ENCODE results near the gene GALM. TPM values are rescaled to one million over a fixed set of nuclear protein-coding genes. Genes with fewer than 3 reads are reported as not detected.

The GALM gene
- total RNA-seq, 1 experiment from 2014 or later: 22.7 TPM

DNA sequence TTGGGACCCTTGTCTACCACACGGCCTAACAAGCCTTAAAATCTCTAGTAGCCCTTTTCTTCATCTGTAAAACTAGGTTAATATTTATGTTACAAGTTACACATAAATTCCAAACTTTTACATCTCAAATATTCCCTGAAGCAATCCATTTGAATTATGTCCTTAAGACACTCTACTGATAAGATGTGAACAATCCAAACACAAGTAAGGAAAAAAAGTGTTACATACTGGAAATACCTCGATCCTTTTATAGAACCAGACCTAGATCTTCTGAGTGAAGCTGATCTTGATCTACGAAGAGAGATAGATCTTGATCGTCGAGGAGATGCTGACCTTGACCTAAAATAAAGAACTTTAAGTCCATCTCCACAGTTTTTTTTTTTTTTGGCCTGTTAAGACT is 81.9 kb downstream of the GALM start:
- BruUV-seq (replicated peaks): no TSS peak
- Histone ChIP-seq H3F3A (ENCODE audit: low read length, unreplicated experiment) (peaks cover 12% of the 10 kb centered on the region), H3K36me3 (ENCODE audit: low read depth, low read length) (peaks cover 71% of the 10 kb centered on the region), H3K4me1 (ENCODE audit: insufficient read depth, low read length) (peaks cover 34% of the 10 kb centered on the region), H4K20me1 (ENCODE audit: low read length) (peaks cover 78% of the 10 kb centered on the region), H3K27me3 (ENCODE audit: low read length) (no peaks in the 10 kb centered on the region), H3K79me2 (ENCODE audit: low read length) (peaks cover 74% of the 10 kb centered on the region), H3K9me3 (ENCODE audit: low read length) (no peaks in the 10 kb centered on the region), H3K9me2 (replicated peaks; ENCODE audit: low read length) (no peaks in the 10 kb centered on the region), H3K27ac (ENCODE audit: low read length) (no peak overlapping the region), H3K4me3 (ENCODE audit: low read length) (peak overlapping the region; percentile 98), H3K9ac (ENCODE audit: low read length) (no peak overlapping the region), H3K4me2 (ENCODE audit: low read length) (peak overlapping the region; percentile 86), H2AFZ (ENCODE audit: low read length) (no peak overlapping the region)
- CTCF ChIA-PET: interaction anchor here (0.7 kb wide), 2 partner anchors 8 to 146 kb away, joined by 4 to 5 read pairs; no protein-coding TSS in a partner anchor
- POLR2A ChIA-PET (ENCODE audit: unreplicated experiment): interaction anchor here (0.6 kb wide), 2 partner anchors 523 to 1816 kb away, joined by 3 to 4 read pairs; no protein-coding TSS in a partner anchor
- ATAC-seq (no peak), DNase-seq (no peak)
- intact Hi-C loops (cut with micrococcal nuclease): no loop called here
- no peak for TF ChIP-seq EZH2 (IDR thresholded peaks at IDR 0.05; ENCODE audit: low read length, unreplicated experiment)
- TF ChIP-seq, protein P1, sequence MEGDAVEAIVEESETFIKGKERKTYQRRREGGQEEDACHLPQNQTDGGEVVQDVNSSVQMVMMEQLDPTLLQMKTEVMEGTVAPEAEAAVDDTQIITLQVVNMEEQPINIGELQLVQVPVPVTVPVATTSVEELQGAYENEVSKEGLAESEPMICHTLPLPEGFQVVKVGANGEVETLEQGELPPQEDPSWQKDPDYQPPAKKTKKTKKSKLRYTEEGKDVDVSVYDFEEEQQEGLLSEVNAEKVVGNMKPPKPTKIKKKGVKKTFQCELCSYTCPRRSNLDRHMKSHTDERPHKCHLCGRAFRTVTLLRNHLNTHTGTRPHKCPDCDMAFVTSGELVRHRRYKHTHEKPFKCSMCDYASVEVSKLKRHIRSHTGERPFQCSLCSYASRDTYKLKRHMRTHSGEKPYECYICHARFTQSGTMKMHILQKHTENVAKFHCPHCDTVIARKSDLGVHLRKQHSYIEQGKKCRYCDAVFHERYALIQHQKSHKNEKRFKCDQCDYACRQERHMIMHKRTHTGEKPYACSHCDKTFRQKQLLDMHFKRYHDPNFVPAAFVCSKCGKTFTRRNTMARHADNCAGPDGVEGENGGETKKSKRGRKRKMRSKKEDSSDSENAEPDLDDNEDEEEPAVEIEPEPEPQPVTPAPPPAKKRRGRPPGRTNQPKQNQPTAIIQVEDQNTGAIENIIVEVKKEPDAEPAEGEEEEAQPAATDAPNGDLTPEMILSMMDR (conservative IDR thresholded peaks at IDR 0.05; ENCODE audit: low read depth, low read length): no peak
- no peak for TF ChIP-seq EZH2phosphoT487 (IDR thresholded peaks at IDR 0.05; ENCODE audit: borderline replicate concordance, low read length)

DNA sequence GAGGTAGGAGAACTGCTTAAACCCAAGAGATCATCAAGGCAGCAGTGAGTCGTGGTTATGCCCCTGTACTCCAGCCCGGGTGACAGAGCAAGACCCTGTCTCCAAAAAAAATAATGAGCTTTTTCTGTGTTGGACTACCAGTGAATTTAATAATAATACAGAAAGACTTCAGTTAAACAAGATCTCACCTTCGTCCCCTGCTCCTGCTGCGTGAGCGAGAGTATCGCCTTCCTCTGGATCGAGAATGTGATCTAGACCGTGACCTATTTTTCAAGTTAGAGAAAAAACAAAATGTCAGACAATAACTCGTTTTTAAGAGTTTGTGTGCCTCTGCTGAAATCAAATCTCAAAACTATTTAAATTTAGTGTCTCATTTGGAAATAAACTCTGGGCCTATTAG is 82.5 kb downstream of the GALM start:
- DNase-seq (no peak), ATAC-seq (no peak)
- H3K9me2 ChIP-seq (replicated peaks; ENCODE audit: low read length): no peaks in the 10 kb centered on the region
- H3K4me3 ChIP-seq (ENCODE audit: low read length): peak overlapping the region; percentile 98
- peaks cover 72% of the 10 kb centered on the region for H4K20me1 ChIP-seq (ENCODE audit: low read length)
- peaks cover 74% of the 10 kb centered on the region for H3K79me2 ChIP-seq (ENCODE audit: low read length)
- peaks cover 34% of the 10 kb centered on the region for H3K4me1 ChIP-seq (ENCODE audit: insufficient read depth, low read length)
- no peak overlapping the region for H2AFZ ChIP-seq (ENCODE audit: low read length)
- no TSS peak for BruUV-seq (replicated peaks)
- H3K27ac ChIP-seq (ENCODE audit: low read length): no peak overlapping the region
- no peak for TF ChIP-seq EZH2 (IDR thresholded peaks at IDR 0.05; ENCODE audit: low read length, unreplicated experiment)
- TF ChIP-seq EZH2phosphoT487 (IDR thresholded peaks at IDR 0.05; ENCODE audit: borderline replicate concordance, low read length): no peak
- TF ChIP-seq, protein P1 (conservative IDR thresholded peaks at IDR 0.05; ENCODE audit: low read depth, low read length): no peak
- no peaks in the 10 kb centered on the region for H3K27me3 ChIP-seq (ENCODE audit: low read length)
- H3K4me2 ChIP-seq (ENCODE audit: low read length): peak overlapping the region; percentile 86
- intact Hi-C loops (cut with micrococcal nuclease): no loop called here
- CTCF ChIA-PET: interaction anchor here (0.7 kb wide), 1 partner anchor 146 kb away, joined by 5 read pairs; no protein-coding TSS in a partner anchor
- peaks cover 68% of the 10 kb centered on the region for H3K36me3 ChIP-seq (ENCODE audit: low read depth, low read length)
- H3K9ac ChIP-seq (ENCODE audit: low read length): no peak overlapping the region; the same call in 1 of the 2 replicates
- POLR2A ChIA-PET (ENCODE audit: unreplicated experiment): no interaction called here
- peaks cover 7% of the 10 kb centered on the region for H3F3A ChIP-seq (ENCODE audit: low read length, unreplicated experiment)
- H3K9me3 ChIP-seq (ENCODE audit: low read length): no peaks in the 10 kb centered on the region

DNA sequence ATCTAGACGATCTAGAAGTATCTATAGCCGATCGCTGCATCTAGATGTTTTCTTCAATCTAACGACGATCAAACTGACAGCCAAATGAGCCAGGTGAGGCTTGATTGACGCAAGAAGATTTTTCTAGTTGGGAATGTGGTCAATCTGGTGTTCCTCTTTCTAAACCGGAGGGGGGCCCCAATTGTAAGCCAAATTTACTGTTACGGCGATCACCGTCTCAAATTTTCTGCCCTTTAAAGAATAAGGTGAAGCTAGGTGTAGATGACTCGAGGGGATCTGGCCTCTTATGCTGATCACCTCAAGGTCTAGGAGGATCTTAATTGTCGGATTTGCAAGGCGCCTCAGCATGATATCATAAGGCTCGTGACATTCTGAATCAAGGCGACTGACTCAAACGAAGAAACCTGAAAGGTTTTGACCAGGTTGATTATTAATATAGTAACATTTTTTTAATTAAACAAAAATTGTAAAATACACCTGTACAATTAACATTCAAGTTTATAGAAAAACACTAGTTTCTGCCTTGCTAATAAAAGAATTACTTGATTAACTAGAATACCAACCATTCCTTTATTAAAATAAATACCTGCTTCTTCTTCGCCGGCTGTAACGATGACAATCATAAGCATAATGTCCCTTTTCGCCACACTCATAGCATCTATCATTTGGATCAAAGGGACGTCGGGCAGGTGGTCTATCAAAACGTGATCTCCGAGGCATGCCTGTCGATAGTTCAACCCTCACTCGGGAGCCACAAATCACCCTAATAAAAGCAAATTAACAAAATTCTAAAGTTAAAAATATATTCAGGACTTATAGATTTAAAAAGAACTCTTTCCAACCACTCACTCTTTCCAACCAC is 83.3 kb downstream of the GALM start:
- no TSS peak for BruUV-seq (replicated peaks)
- TF ChIP-seq EZH2 (IDR thresholded peaks at IDR 0.05; ENCODE audit: low read length, unreplicated experiment): no peak
- TF ChIP-seq, protein P1 (conservative IDR thresholded peaks at IDR 0.05; ENCODE audit: low read depth, low read length): no peak
- no peak for TF ChIP-seq EZH2phosphoT487 (IDR thresholded peaks at IDR 0.05; ENCODE audit: borderline replicate concordance, low read length)
- POLR2A ChIA-PET (ENCODE audit: unreplicated experiment): no interaction called here

More for the DNA sequence above, 83.3 kb downstream of the GALM start:
- no peak for ATAC-seq
- peaks cover 34% of the 10 kb centered on the region for H3K4me1 ChIP-seq (ENCODE audit: insufficient read depth, low read length)
- CTCF ChIA-PET: no interaction called here
- H3F3A ChIP-seq (ENCODE audit: low read length, unreplicated experiment): peaks cover under 1% of the 10 kb centered on the region
- intact Hi-C loops (cut with micrococcal nuclease): no loop called here
- DNase-seq: no peak
- H3K4me3 ChIP-seq (ENCODE audit: low read length): peak overlapping the region; percentile 98
- H3K27ac ChIP-seq (ENCODE audit: low read length): no peak overlapping the region
- H2AFZ ChIP-seq (ENCODE audit: low read length): no peak overlapping the region
- H3K36me3 ChIP-seq (ENCODE audit: low read depth, low read length): peaks cover 61% of the 10 kb centered on the region
- H3K4me2 ChIP-seq (ENCODE audit: low read length): peak overlapping the region; percentile 86
- H3K79me2 ChIP-seq (ENCODE audit: low read length): peaks cover 70% of the 10 kb centered on the region
- H3K9ac ChIP-seq (ENCODE audit: low read length): peak overlapping the region; percentile 94
- no peaks in the 10 kb centered on the region for H3K9me3 ChIP-seq (ENCODE audit: low read length)
- no peaks in the 10 kb centered on the region for H3K9me2 ChIP-seq (replicated peaks; ENCODE audit: low read length)
- H3K27me3 ChIP-seq (ENCODE audit: low read length): no peaks in the 10 kb centered on the region
- H4K20me1 ChIP-seq (ENCODE audit: low read length): peaks cover 64% of the 10 kb centered on the region

All from PC-3 (cell line).